Breast epithelium (tissue), 4 donors: Measurements from ENCODE around the gene RASA3. TPM values are rescaled to one million over a fixed set of nuclear protein-coding genes. Genes with fewer than 3 reads are reported as not detected.

Experiments
- DNase-seq, 2 donors: peaks; one replicate each; pipeline ENCODE4 v3.0.0-alpha.2; 2019; ENCODE audit warnings: low spot score in 2 of 2
- H3K27ac ChIP-seq, 2 donors: fragments of 200-600 bp; sonication (generic) in 1 of 2; one replicate each; pipeline ENCODE4 v1.5.1; 2016 to 2019; ENCODE audit warnings: mild to moderate bottlenecking in 1 of 2
- H3K27me3 ChIP-seq, 2 donors: fragments of 200-600 bp; sonication (generic) in 1 of 2; one replicate each; pipeline versions ENCODE4 v1.5.1 to v1.6.0; 2017 to 2019; ENCODE audit warnings: control low read depth in 1 of 2, mild to moderate bottlenecking in 1 of 2
- H3K36me3 ChIP-seq: fragments of 200-600 bp; one replicate; pipeline ENCODE4 v1.5.1; 2019
- H3K4me1 ChIP-seq, 2 donors: fragments of 200-600 bp; sonication (generic); one replicate each; pipeline ENCODE4 v1.5.1; 2016 to 2019; ENCODE audit warnings: control low read depth in 1 of 2
- H3K4me3 ChIP-seq, 3 donors: fragments of 200-600 bp; sonication (generic); 1 replicate in 2 of 3; 2 replicates in 1 of 3; pipeline ENCODE4 v1.5.1; 2016 to 2019; ENCODE audit warnings: mild to moderate bottlenecking in 3 of 3, moderate library complexity in 2 of 3
- H3K9me3 ChIP-seq, 2 donors: fragments of 200-600 bp; sonication (generic) in 1 of 2; one replicate each; pipeline ENCODE4 v1.5.1; 2016 to 2019; ENCODE audit warnings: control low read depth in 1 of 2
- POLR2A ChIP-seq: fragments of 450-650 bp; IDR thresholded peaks from one replicate; pipeline ENCODE4 v1.6.1; 2016; ENCODE audit warnings: antibody characterized with exemption, mild to moderate bottlenecking, moderate library complexity
- POLR2AphosphoS5 ChIP-seq, 3 donors: sonication (generic); formaldehyde crosslinking; IDR thresholded peaks; one replicate each; pipeline ENCODE4 v1.6.1; 2017; ENCODE audit warnings: antibody characterized with exemption in 3 of 3
- intact Hi-C: fragments of 100-400 bp; cut with DNase I; formaldehyde crosslinking; loops from one replicate; pipeline ENCODE4 v1.15.1; 2023; ENCODE audit warnings: low total_unique reads
- total RNA-seq, 3 donors: library from RNA; depleted of rRNA; stranded (reverse); fragments of >200 nt; gene quantifications; one replicate each; pipeline ENCODE4 v1.1.0, GENCODE V29; 2016
- TF ChIP-seq, protein P1 (sequence below), 3 donors: fragments of 450-650 bp; IDR thresholded peaks; one replicate each; pipeline ENCODE4 v1.5.1; 2016 to 2017; ENCODE audit warnings: antibody characterized with exemption in 3 of 3, mild to moderate bottlenecking in 3 of 3, moderate library complexity in 3 of 3

RASA3 gene
- total RNA-seq, 3 donors from 2014 or later: 14.2 to 54.9 (median 31.5) TPM

- no peak for TF ChIP-seq POLR2A
- TF ChIP-seq, protein P1, sequence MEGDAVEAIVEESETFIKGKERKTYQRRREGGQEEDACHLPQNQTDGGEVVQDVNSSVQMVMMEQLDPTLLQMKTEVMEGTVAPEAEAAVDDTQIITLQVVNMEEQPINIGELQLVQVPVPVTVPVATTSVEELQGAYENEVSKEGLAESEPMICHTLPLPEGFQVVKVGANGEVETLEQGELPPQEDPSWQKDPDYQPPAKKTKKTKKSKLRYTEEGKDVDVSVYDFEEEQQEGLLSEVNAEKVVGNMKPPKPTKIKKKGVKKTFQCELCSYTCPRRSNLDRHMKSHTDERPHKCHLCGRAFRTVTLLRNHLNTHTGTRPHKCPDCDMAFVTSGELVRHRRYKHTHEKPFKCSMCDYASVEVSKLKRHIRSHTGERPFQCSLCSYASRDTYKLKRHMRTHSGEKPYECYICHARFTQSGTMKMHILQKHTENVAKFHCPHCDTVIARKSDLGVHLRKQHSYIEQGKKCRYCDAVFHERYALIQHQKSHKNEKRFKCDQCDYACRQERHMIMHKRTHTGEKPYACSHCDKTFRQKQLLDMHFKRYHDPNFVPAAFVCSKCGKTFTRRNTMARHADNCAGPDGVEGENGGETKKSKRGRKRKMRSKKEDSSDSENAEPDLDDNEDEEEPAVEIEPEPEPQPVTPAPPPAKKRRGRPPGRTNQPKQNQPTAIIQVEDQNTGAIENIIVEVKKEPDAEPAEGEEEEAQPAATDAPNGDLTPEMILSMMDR (IDR thresholded peaks at IDR 0.05): no peak
- no peak for TF ChIP-seq POLR2AphosphoS5 (IDR thresholded peaks at IDR 0.05)
- Histone ChIP-seq H3K9me3 (no peaks in the 10 kb centered on the region), H3K36me3 (no peaks in the 10 kb centered on the region), H3K27me3 (no peaks in the 10 kb centered on the region), H3K4me3 (no peak overlapping the region), H3K27ac (no peak overlapping the region), H3K4me1 (no peaks in the 10 kb centered on the region)
- no peak for DNase-seq
- intact Hi-C loops: no loop called here
Measured at GRCh38 chr13:113978741-113979481, 153.5 kb downstream of the RASA3 start.

- no peak for TF ChIP-seq POLR2A
- Histone ChIP-seq H3K36me3 (no peaks in the 10 kb centered on the region), H3K9me3 (no peaks in the 10 kb centered on the region), H3K27me3 (no peaks in the 10 kb centered on the region), H3K4me1 (no peaks in the 10 kb centered on the region), H3K27ac (no peak overlapping the region), H3K4me3 (no peak overlapping the region)
- DNase-seq: no peak
- intact Hi-C loops: no loop called here
Measured at GRCh38 chr13:113977976-113978375, 154.4 kb downstream of the RASA3 start.

DNA sequence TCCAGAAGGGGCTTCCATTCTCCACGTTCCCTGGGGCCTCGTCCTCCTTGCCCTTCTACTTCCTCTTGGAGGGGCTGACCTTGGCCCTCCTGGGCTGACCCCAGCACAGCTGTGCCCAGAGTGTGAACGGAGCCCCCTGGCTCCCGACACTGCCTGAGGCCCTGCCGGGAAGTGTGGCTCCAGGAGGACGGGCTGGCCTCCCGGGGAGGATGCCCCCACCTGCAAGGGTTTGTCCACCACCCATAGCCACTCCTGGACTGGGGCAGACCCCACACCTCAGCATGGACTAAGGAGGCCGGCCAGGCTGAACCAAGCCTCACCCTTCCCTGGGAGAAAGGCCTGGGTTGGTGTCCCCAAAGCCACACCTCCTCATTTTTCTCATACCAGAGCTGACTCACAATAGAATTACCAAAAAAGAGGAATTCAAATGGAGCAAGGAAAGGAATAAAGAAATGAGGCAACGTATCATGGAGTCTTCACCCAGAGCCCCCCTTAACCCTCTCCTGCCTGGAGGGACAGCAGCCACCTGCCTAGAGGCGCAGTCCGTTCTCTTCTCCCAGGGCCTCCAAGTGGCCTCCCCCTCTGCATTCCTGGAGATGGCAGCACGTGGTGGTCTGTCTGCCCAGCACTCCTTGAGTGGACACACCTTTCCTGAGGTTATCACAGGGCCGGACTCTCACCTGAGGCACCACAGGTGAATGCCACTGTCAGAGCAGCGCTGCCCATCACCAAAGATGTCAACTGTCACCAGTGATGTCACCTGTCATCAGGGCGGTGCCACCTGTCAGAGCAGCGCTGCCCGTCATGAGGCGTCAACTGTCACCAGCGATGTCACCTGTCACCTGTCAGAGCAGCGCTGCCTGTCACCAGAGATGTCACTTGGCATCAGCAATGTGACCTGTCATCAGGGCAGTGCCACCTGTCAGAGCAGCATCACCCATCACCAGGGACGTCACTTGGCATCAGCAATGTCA lies 155.4 kb downstream of the RASA3 start:
- no peaks in the 10 kb centered on the region for H3K36me3 ChIP-seq
- H3K4me1 ChIP-seq: no peaks in the 10 kb centered on the region
- intact Hi-C loops: no loop called here
- peak overlapping the region in 1 of 2 donors; percentile 48 for H3K27ac ChIP-seq
- TF ChIP-seq POLR2AphosphoS5 (IDR thresholded peaks at IDR 0.05) (peak in 1 of 3 donors; percentile 19), POLR2A (no peak)
- H3K9me3 ChIP-seq: no peaks in the 10 kb centered on the region
- H3K27me3 ChIP-seq: no peaks in the 10 kb centered on the region
- H3K4me3 ChIP-seq: no peak overlapping the region
- no peak for DNase-seq

DNA sequence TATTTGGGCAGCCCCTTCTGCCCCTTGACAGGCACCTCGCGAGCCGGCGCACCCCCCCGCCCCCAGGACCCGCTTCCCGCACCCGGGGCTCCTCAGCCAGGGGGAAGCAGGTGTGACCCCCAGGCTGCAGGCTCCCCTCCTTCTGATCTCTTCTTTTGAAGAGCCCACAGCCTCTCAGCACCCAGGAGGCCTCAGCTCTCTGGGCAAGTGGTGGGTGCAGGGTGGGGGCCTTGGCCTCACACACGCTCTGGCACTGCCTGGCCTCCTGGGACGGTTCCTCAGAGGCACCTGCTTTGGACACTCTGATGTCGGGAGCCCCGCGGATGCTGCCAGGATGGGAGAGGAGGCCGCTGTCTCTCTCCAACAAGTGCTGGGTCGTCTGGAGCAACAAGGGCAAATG lies 157.0 kb downstream of the RASA3 start:
- Histone ChIP-seq H3K27me3 (no peaks in the 10 kb centered on the region), H3K36me3 (no peaks in the 10 kb centered on the region), H3K27ac (peak overlapping the region in 1 of 2 donors; percentile 2), H3K9me3 (no peaks in the 10 kb centered on the region), H3K4me3 (no peak overlapping the region), H3K4me1 (peaks cover 5 to 12% of the 10 kb centered on the region in 2 donors)
- intact Hi-C loops: no loop called here
- DNase-seq: no peak
- TF ChIP-seq POLR2AphosphoS5 (IDR thresholded peaks at IDR 0.05): no peak
- TF ChIP-seq, protein P1 (IDR thresholded peaks at IDR 0.05): no peak
- TF ChIP-seq POLR2A: no peak

DNA sequence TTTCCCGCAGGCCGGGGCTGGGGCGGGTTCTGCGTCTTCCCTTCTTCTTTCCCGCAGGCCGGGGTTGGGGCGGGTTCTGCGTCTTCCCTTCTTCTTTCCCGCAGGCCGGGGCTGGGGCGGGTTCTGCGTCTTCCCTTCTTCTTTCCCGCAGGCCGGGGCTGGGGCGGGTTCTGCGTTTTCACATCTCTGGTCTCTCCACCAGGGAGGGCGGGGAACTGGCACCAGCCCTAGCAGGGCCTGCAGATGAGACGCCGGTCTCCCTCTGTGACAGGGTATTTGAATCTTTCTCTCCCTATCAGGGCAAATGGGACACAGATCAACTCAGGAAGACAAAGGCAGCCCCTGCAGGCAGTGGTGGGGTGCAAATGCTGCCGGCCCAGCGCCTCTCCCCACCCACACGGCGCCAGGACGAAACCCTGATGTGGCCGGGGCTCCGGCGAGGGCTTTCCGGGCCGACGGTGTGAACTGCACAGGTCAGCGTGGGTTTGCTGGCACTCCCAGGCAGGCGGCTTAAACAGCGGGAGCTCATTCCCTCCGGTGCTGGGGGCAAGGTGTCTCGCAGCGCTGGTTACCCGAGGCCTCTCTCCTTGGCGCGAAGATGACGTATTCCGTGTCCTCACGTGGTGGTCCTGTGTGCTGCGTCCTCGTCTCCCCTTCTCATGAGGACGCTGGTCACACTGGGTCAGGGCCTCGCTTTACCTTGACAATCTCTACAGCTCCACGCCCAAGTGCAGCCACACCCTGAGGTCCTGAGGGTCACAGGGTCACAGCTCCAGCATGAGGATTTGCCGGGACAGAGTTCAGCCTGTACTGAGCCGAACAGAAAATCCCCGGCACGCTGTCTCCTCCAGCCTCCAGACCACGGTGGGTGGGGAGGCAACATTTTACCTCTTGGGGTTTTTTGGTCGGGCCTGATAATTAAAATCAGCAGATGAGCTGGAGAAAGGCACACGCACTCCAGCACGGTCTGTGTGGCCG lies 157.8 kb downstream of the RASA3 start:
- TF ChIP-seq POLR2AphosphoS5 (IDR thresholded peaks at IDR 0.05) (no peak), POLR2A (no peak)
- TF ChIP-seq, protein P1 (IDR thresholded peaks at IDR 0.05): no peak
- H3K4me1 ChIP-seq: peaks cover 5 to 12% of the 10 kb centered on the region in 2 donors
- H3K36me3 ChIP-seq: no peaks in the 10 kb centered on the region

More for the DNA sequence above, 157.8 kb downstream of the RASA3 start:
- Histone ChIP-seq H3K27me3 (no peaks in the 10 kb centered on the region), H3K4me3 (no peak overlapping the region), H3K9me3 (no peaks in the 10 kb centered on the region), H3K27ac (peak overlapping the region in 1 of 2 donors; percentile 2)
- no peak for DNase-seq
- intact Hi-C loops: no loop called here
